ENCODE data around the gene GFER. TPM values are rescaled to one million over a fixed set of nuclear protein-coding genes. Genes with fewer than 3 reads are reported as not detected.

The GFER gene
- total RNA-seq, 1 donor from 2014 or later: 20.3 TPM

DNA sequence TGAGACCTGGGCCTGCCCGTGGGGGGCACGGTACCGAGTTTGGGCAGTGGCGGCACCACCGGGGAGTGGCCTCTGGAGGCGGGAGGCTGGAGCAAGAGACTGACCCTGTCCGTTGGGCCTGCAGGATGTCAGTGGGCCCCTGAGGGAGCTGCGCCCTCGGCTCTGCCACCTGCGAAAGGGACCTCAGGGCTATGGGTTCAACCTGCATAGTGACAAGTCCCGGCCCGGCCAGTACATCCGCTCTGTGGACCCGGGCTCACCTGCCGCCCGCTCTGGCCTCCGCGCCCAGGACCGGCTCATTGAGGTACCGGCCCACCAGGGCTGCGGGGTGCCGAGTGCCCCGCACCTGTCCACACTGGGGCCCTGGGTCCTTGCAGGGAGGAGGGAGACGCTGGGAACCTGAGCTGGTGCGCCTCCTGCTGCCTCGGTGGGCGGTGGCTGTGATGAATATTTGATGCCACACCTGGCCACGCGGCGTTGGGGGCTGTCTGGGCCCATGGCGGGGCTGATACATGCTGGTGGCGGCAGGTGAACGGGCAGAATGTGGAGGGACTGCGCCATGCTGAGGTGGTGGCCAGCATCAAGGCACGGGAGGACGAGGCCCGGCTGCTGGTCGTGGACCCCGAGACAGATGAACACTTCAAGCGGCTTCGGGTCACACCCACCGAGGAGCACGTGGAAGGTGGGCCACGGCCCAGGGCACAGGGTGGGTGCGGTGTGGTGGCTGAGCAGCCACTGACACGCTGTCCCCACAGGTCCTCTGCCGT lies 52.4 kb downstream of the GFER start:
- DNase-seq (ENCODE audit: low spot score) (peak; percentile 71), ATAC-seq (no peak)

DNA sequence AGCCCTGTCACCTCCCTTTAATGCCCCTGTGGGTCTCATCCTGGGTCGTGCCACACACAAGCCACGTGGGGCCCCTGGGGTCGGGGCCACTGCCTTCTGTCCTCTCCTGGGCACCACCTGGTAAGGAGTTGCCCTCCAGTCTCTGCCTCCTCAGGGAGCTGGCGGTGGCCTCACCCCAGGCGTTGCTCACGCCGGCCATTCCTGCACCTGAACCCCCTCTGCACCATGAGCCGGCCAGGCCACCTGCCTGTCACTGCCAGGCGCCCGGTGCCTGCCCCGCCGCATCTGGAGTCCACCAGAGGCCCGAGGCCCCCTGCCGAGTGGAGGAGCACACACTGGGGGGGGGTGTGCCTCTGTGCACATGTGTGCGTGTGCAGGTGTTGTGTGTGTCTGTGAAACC lies 53.1 kb downstream of the GFER start:
- ATAC-seq (no peak), DNase-seq (ENCODE audit: low spot score) (no peak)

Other genes with a start within 250 kb of the GFER start
- gene NME3, start 212.7 kb upstream of the GFER start, total RNA-seq: 30.9 TPM
- gene EME2, start 211.4 kb upstream of the GFER start, total RNA-seq: 6.8 TPM
- gene MRPS34, start 211.1 kb upstream of the GFER start, total RNA-seq: 61.4 TPM
- 49.1 TPM for gene SPSB3, start 201.6 kb upstream of the GFER start, total RNA-seq
- 37.9 TPM for gene NUBP2, start 201.2 kb upstream of the GFER start, total RNA-seq
- 93.9 TPM for gene IGFALS, start 190.5 kb upstream of the GFER start, total RNA-seq
- 176 TPM for gene HAGH, start 157.4 kb upstream of the GFER start, total RNA-seq
- gene FAHD1, start 157.0 kb upstream of the GFER start, total RNA-seq: 53.4 TPM
- gene MEIOB, start 112.0 kb upstream of the GFER start, total RNA-seq: 0.20 TPM
- gene HS3ST6, start 65.8 kb upstream of the GFER start, total RNA-seq: not detected
- 124 TPM for gene MSRB1, start 41.0 kb upstream of the GFER start, total RNA-seq
- gene RPL3L, start 29.5 kb upstream of the GFER start, total RNA-seq: not detected
- gene NDUFB10, start 24.7 kb upstream of the GFER start, total RNA-seq: 88.6 TPM
- gene RPS2, start 19.4 kb upstream of the GFER start, total RNA-seq: 545 TPM
- not detected for gene RNF151, start 17.3 kb upstream of the GFER start, total RNA-seq
- gene TBL3, start 12.1 kb upstream of the GFER start, total RNA-seq: 18.6 TPM
- 1.7 TPM for gene NOXO1, start 2.7 kb upstream of the GFER start, total RNA-seq
- 0.30 TPM for gene SYNGR3, start 5.8 kb downstream of the GFER start, total RNA-seq
- gene ZNF598, start 25.6 kb downstream of the GFER start, total RNA-seq: 29.9 TPM
- gene NPW, start 35.6 kb downstream of the GFER start, total RNA-seq: 8.5 TPM
- 334 TPM for gene NHERF2, start 42.7 kb downstream of the GFER start, total RNA-seq
- 109 TPM for gene NTHL1, start 63.6 kb downstream of the GFER start, total RNA-seq
- 117 TPM for gene TSC2, start 63.8 kb downstream of the GFER start, total RNA-seq
- 65.0 TPM for gene PKD1, start 151.7 kb downstream of the GFER start, total RNA-seq
- 10.2 TPM for gene RAB26, start 164.4 kb downstream of the GFER start, total RNA-seq
- gene TRAF7, start 171.6 kb downstream of the GFER start, total RNA-seq: 44.2 TPM
- gene CASKIN1, start 212.4 kb downstream of the GFER start, total RNA-seq: 0.05 TPM
- gene MLST8, start 221.3 kb downstream of the GFER start, total RNA-seq: 16.9 TPM
- 5.3 TPM for gene BRICD5, start 226.7 kb downstream of the GFER start, total RNA-seq
- gene PGP, start 230.6 kb downstream of the GFER start, total RNA-seq: 7.5 TPM
- 12.7 TPM for gene E4F1, start 239.4 kb downstream of the GFER start, total RNA-seq